GM12873 (cell line): ENCODE results near the gene SART3.

Experiments
- CTCF ChIP-seq: IDR thresholded peaks from 2 replicates; pipeline ENCODE4 v1.5.1; 2012; ENCODE audit warnings: low read depth, mild to moderate bottlenecking, moderate library complexity, low read length, control low read depth; ENCODE audit not compliant: insufficient read depth; ENCODE audit errors: missing control alignments

SART3 gene

GRCh38 chr12:108589028-108589839 lies 28.3 kb upstream of the SART3 start:
- no peak for TF ChIP-seq CTCF

- TF ChIP-seq CTCF, result no peak
Measured at GRCh38 chr12:108587826-108588225, 26.9 kb upstream of the SART3 start.

GRCh38 chr12:108586306-108586705 lies 25.3 kb upstream of the SART3 start:
- no peak for TF ChIP-seq CTCF

- no peak for TF ChIP-seq CTCF
Measured at GRCh38 chr12:108585864-108586263, 24.9 kb upstream of the SART3 start.

- no peak for TF ChIP-seq CTCF
Measured at GRCh38 chr12:108584456-108585065, 23.6 kb upstream of the SART3 start.

- no peak for TF ChIP-seq CTCF
Measured at GRCh38 chr12:108583991-108584390, 23.0 kb upstream of the SART3 start.

GRCh38 chr12:108582978-108583770 lies 22.2 kb upstream of the SART3 start:
- no peak for TF ChIP-seq CTCF
